GM11168 (cell line): ENCODE data around the gene CFAP69.
"Not testable (repeated sequence)": the region's sequence is repeated elsewhere in the genome, so short reads cannot be mapped to it uniquely, and the experiment has no call there.

ENCODE experiments used
- in situ Hi-C: fragments of 300-500 bp; cut with MboI; formaldehyde crosslinking; loops from one replicate; pipeline ENCODE4 v1.12.0; 2022; ENCODE audit warnings: low sequenced_read_pairs; ENCODE audit not compliant: unreplicated experiment

CFAP69 gene

GRCh38 chr7:90322837-90323236 is 77.9 kb downstream of the CFAP69 start:
- in situ Hi-C loops, result no loop called here

- in situ Hi-C loops, result no loop called here
Observed at GRCh38 chr7:90326500-90326899, 81.5 kb downstream of the CFAP69 start.

DNA sequence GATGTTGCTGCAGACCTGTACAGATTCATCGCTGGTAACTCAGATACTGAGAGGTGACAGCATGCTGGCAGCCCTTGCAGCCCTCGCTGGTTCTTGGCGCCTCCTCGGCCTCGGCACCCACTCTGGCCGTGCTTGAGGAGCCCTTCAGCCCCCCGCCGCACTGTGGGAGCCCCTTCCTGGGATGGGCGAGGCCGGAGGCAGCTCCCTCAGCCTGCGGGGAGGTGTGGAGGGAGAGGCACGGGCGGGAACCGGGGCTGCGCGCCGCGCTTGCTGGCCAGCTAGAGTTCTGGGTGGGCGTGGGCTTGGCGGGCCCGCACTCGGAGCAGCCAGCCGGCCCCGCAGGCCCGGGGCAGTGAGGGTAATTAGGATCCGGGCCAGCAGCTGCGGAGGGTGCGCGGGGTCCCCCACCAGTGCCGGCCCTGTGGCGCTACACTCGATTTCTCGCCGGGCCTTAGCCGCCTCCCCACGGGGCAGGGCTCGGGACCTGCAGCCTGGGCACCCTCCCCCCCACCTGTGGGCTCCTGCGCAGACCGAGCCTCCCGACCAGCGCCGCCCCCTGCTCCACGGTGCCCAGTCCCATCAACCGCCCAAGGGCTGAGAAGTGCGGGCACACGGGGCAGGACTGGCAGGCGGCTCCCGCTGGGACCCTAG is 89.3 kb downstream of the CFAP69 start:
- in situ Hi-C loops, result no loop called here

GRCh38 chr7:90334926-90335325 is 90.0 kb downstream of the CFAP69 start:
- in situ Hi-C loops, result not testable (repeated sequence)

DNA sequence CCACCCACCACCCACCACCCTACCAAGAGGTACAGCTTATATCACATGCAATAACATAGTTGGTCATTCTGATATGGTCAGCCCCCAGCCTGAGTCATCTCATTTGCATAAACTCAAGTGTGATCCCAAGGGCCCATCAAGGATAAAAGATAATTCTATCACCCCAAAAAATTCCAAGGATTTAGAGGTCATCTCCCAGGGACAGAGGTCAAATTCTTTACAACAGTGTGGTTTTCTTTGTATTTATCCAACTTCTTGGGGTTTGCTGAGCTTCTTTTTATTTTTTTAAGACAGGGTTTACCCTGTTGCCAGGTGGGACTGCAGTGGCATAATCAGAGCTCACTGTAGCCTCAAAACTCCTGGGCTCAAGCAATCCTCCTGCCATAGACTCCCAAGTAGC is 92.1 kb downstream of the CFAP69 start:
- in situ Hi-C loops, result no loop called here

- in situ Hi-C loops, result no loop called here
Observed at GRCh38 chr7:90345016-90345415, 100.0 kb downstream of the CFAP69 start.

GRCh38 chr7:90345595-90346335 is 100.8 kb downstream of the CFAP69 start:
- in situ Hi-C loops, result no loop called here

- in situ Hi-C loops, result no loop called here
Observed at GRCh38 chr7:90346336-90347125, 101.6 kb downstream of the CFAP69 start, which contains the start of gene GTPBP10. Gene GTPBP10 (plus strand): TSS chr7:90346716. CDS start chr7:90346742, 26 bp downstream.

- in situ Hi-C loops, result no loop called here
Observed at GRCh38 chr7:90347759-90348158, 102.8 kb downstream of the CFAP69 start.

GRCh38 chr7:90349305-90349704 is 104.3 kb downstream of the CFAP69 start:
- in situ Hi-C loops, result no loop called here

DNA sequence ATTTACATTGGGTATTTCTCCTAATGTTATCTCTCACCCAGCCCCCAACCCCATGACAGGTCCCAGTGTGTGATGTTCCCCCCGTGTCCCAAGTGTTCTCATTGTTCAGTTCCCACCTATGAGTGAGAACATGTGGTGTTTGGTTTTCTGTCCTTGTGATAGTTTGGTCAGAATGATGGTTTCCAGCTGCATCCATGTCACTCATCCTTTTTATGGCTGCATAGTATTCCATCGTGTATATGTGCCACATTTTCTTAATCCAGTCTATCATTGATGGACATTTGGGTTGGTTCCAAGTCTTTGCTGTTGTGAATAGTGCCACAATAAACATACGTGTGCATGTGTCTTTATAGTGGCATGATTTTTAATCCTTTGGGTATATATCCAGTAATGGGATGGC is 105.1 kb downstream of the CFAP69 start:
- in situ Hi-C loops, result not testable (repeated sequence)

- in situ Hi-C loops, result no loop called here
Observed at GRCh38 chr7:90351987-90352386, 107.0 kb downstream of the CFAP69 start.
